OCI-LY7 (cell line): ENCODE data around the gene MYO3A. TPM values are rescaled to one million over a fixed set of nuclear protein-coding genes. Genes with fewer than 3 reads are reported as not detected.
A peak's percentile ranks its signal among the peaks of the same experiment; 100 is the strongest.

Source experiments
- BruUV-seq: library from RNA; stranded (reverse); fragments of 400-500 nt; replicated peaks from 2 replicates; lab custom pipeline; 2021; lab: Mats Ljungman, UMichigan
- CTCF ChIA-PET: fragments of 300-600 bp; sonication (Branson Sonifier 250); formaldehyde crosslinking; loops from one replicate; lab custom pipeline; 2022; ENCODE audit warnings: antibody characterized with exemption; ENCODE audit not compliant: unreplicated experiment; lab: Charles Lee
- POLR2A ChIA-PET: fragments of 300-600 bp; sonication (Branson Sonifier 250); formaldehyde crosslinking; loops from one replicate; lab custom pipeline; 2022; ENCODE audit warnings: antibody characterized with exemption; lab: Charles Lee
- DNase-seq: peaks from one replicate; pipeline ENCODE4 v3.0.0-alpha.2; 2015; ENCODE audit warnings: low spot score
- H2AFZ ChIP-seq: fragments of 200-600 bp; sonication (generic), shearing (Covaris generic); 2 replicates; pipeline ENCODE4 v1.6.1; 2014; ENCODE audit warnings: mild to moderate bottlenecking, antibody characterized with exemption, low read length, moderate library complexity
- H3K27ac ChIP-seq: fragments of 200-600 bp; sonication (generic); 2 replicates; pipeline ENCODE4 v1.5.1; 2014; ENCODE audit warnings: mixed run types, low read depth, mild to moderate bottlenecking, moderate library complexity, low read length, inconsistent platforms; ENCODE audit not compliant: poor library complexity, severe bottlenecking
- H3K36me3 ChIP-seq: fragments of 200-600 bp; sonication (generic); 2 replicates; pipeline ENCODE4 v1.6.1; 2014; ENCODE audit warnings: mild to moderate bottlenecking, antibody characterized with exemption, low read length, moderate library complexity, mixed read lengths; ENCODE audit not compliant: insufficient read depth
- H3K4me1 ChIP-seq: fragments of 200-600 bp; sonication (generic); 2 replicates; pipeline ENCODE4 v1.5.1; 2014; ENCODE audit warnings: mild to moderate bottlenecking, low read length; ENCODE audit not compliant: insufficient read depth, poor library complexity, severe bottlenecking
- H3K4me2 ChIP-seq: fragments of 200-600 bp; sonication (generic); 2 replicates; pipeline ENCODE4 v1.6.1; 2014; ENCODE audit warnings: mild to moderate bottlenecking, low read length
- H3K4me3 ChIP-seq: fragments of 200-600 bp; sonication (generic); 2 replicates; pipeline ENCODE4 v1.5.1; 2014; ENCODE audit warnings: mild to moderate bottlenecking, low read depth, low read length; ENCODE audit not compliant: poor library complexity, severe bottlenecking
- H3K79me2 ChIP-seq: fragments of 200-600 bp; sonication (generic); 2 replicates; pipeline ENCODE4 v1.6.1; 2016; ENCODE audit warnings: low read depth, mild to moderate bottlenecking, low read length, moderate library complexity, mixed read lengths; ENCODE audit not compliant: insufficient read depth
- H3K9me2 ChIP-seq: fragments of 200-600 bp; sonication (generic); 2 replicates; pipeline ENCODE4 v1.6.1; 2016; ENCODE audit warnings: mild to moderate bottlenecking, low read length, mixed read lengths; ENCODE audit not compliant: insufficient read depth
- H3K9me3 ChIP-seq: fragments of 200-600 bp; sonication (generic); 2 replicates; pipeline ENCODE4 v1.6.1; 2014; ENCODE audit warnings: mild to moderate bottlenecking, mixed run types, low read length, mixed read lengths
- H4K20me1 ChIP-seq: fragments of 200-600 bp; sonication (generic); 2 replicates; pipeline ENCODE4 v1.6.1; 2014; ENCODE audit warnings: mild to moderate bottlenecking, antibody characterized with exemption, low read length, moderate library complexity, mixed read lengths; ENCODE audit not compliant: insufficient read depth
- CTCF ChIP-seq: fragments of 200-600 bp; sonication (generic); conservative IDR thresholded peaks from 2 replicates; pipeline ENCODE4 v1.5.1; 2014; ENCODE audit warnings: mild to moderate bottlenecking, antibody characterized with exemption, low read length, moderate library complexity, mixed read lengths
- EZH2phosphoT487 ChIP-seq: fragments of 200-600 bp; sonication (generic); IDR thresholded peaks from 2 replicates; pipeline ENCODE4 v1.6.1; 2018; ENCODE audit warnings: low read depth, borderline replicate concordance, mild to moderate bottlenecking, mixed run types, antibody characterized with exemption, low read length, moderate library complexity, mixed read lengths
- intact Hi-C: fragments of 100-400 bp; cut with micrococcal nuclease; formaldehyde crosslinking; loops from one replicate; pipeline ENCODE4 v1.10.0; 2022; ENCODE audit not compliant: unreplicated experiment
- total RNA-seq, 2 experiments: library from RNA; depleted of rRNA in 1 of 2; stranded (reverse); fragments of >200 nt in 1 of 2; shearing (Covaris generic) in 1 of 2; gene quantifications; 2 replicates each; pipeline ENCODE4 v1.2.3, GENCODE V29; 2014 to 2022

The MYO3A gene
- total RNA-seq, 2 experiments from 2014 or later, result not detected

DNA sequence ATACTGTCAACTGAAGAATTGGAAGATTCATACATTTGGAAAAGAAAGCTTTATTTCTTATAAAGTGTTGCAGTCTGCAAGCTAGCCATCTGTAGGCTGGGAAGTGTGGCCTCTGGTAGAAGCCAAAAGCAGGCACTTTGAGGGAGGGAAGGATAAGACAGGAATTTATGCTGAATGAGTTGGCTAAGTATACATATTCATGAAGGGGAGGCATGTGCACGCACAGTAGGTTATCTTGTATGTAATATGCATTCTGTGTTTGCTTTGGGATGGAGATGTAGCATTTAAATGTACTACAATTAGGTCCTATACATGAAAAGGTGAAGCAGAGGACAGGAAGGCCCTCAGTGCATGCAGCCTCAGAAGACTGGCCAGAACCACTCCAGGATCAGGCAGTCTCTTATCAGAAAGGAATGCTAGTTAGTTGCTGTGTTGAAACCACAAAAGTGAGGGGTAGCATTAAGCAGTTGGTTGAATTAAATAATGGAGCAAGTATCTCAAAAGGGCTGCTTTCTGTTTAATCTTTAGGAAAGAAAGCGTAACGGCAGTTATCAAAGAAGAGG is 40.9 kb downstream of the MYO3A start:
- Histone ChIP-seq H3K4me2 (no peak overlapping the region), H3K4me1 (no peaks in the 10 kb centered on the region), H3K36me3 (no peaks in the 10 kb centered on the region), H3K4me3 (no peak overlapping the region), H4K20me1 (no peaks in the 10 kb centered on the region), H3K79me2 (no peaks in the 10 kb centered on the region), H3K27ac (no peak overlapping the region), H3K9me2 (no peaks in the 10 kb centered on the region), H2AFZ (no peak overlapping the region), H3K9me3 (no peaks in the 10 kb centered on the region)
- intact Hi-C loops, result no loop called here
- DNase-seq, result no peak
- CTCF ChIA-PET, result no interaction called here
- POLR2A ChIA-PET, result no interaction called here
- TF ChIP-seq EZH2phosphoT487 (no peak), CTCF (no peak)
- BruUV-seq, result no TSS peak

DNA sequence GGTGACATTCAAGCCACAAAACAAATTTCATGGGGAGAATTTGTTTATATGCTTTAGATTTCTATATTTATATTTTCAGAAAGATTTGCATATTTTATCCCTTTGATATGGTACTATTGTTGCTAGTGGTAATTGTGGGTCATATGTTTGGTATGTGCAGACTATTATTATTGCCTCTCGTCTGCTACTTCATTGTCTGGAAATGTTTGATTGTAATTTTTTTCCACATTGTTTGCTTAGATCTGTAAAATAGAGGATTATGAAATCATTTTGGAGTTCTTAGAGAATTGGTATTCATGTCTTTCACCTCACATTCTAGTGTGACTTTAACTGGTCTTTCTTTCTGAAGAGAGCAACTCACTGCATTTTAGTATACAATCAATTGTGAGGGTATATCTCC is 44.7 kb downstream of the MYO3A start:
- Histone ChIP-seq H3K27ac (no peak overlapping the region), H3K36me3 (no peaks in the 10 kb centered on the region), H3K4me1 (no peaks in the 10 kb centered on the region), H3K9me2 (no peaks in the 10 kb centered on the region), H4K20me1 (no peaks in the 10 kb centered on the region), H3K79me2 (no peaks in the 10 kb centered on the region), H2AFZ (no peak overlapping the region), H3K4me3 (no peak overlapping the region), H3K4me2 (no peak overlapping the region), H3K9me3 (no peaks in the 10 kb centered on the region)
- no TSS peak for BruUV-seq
- DNase-seq, result no peak
- POLR2A ChIA-PET, result no interaction called here
- TF ChIP-seq CTCF (no peak), EZH2phosphoT487 (no peak)
- intact Hi-C loops, result no loop called here
- CTCF ChIA-PET, result no interaction called here

DNA sequence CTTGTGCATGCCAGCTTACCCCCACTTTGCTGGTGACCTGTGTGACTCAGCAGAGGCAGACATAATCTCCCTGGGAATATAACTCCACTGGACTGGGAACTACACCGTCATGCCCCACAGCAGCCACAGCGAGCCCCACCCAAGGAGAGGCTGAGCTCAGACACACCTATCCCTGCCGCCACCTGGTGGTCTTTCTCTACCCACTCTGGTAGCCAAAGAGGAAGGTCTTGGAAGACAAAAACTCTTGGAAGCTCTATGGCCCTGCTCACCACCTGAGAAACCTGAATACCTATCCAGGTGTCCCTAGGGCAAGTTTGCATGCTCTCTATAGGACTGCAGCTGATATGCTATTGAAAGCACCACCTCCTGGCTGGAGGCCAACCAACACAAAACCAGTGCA is 48.1 kb downstream of the MYO3A start:
- Histone ChIP-seq H4K20me1 (no peaks in the 10 kb centered on the region), H3K4me1 (no peaks in the 10 kb centered on the region), H3K36me3 (no peaks in the 10 kb centered on the region), H3K4me3 (no peak overlapping the region), H3K9me3 (no peaks in the 10 kb centered on the region), H3K27ac (no peak overlapping the region), H3K9me2 (no peaks in the 10 kb centered on the region), H2AFZ (no peak overlapping the region), H3K79me2 (no peaks in the 10 kb centered on the region), H3K4me2 (no peak overlapping the region)
- CTCF ChIA-PET, result no interaction called here
- POLR2A ChIA-PET, result no interaction called here
- no peak for TF ChIP-seq EZH2phosphoT487
- TF ChIP-seq CTCF, result 0 out of 2 replicates have a peak, but pooled peaks have one; percentile 20
- intact Hi-C loops, result loop anchor here (5.0 kb wide), 1 partner anchor 105 kb away; no protein-coding TSS in a partner anchor
- no TSS peak for BruUV-seq
- DNase-seq, result peak; percentile 13
